Dermis blood vessel endothelial cell (primary cell): ENCODE data around the gene SGCE. TPM values are rescaled to one million over a fixed set of nuclear protein-coding genes. Genes with fewer than 3 reads are reported as not detected.

ENCODE experiments used
- DNase-seq: peaks from one replicate; pipeline ENCODE4 v3.0.0; 2010
- total RNA-seq: library from RNA; depleted of rRNA; stranded (reverse); fragments of >200 nt; gene quantifications from 2 replicates; pipeline ENCODE4 v1.2.3, GENCODE V29; 2014

SGCE gene
- total RNA-seq, 1 donor from 2014 or later, result 82.5 TPM

GRCh38 chr7:94657771-94658693 is 2.1 kb upstream of the SGCE start:
- DNase-seq, result peak; percentile 96

GRCh38 chr7:94656925-94657731 is 1.2 kb upstream of the SGCE start:
- DNase-seq, result peak; percentile 47

GRCh38 chr7:94656658-94656924 is 658 bp upstream of the SGCE start:
- no peak for DNase-seq

- peak; percentile 51 for DNase-seq
Measured at GRCh38 chr7:94655126-94655847, 646 bp downstream of the SGCE start.

- DNase-seq, result no peak
Measured at GRCh38 chr7:94654783-94655125, 1.2 kb downstream of the SGCE start.

- DNase-seq, result no peak
Measured at GRCh38 chr7:94650147-94651051, 5.5 kb downstream of the SGCE start.

GRCh38 chr7:94649450-94649849 is 6.5 kb downstream of the SGCE start:
- no peak for DNase-seq

- no peak for DNase-seq
Measured at GRCh38 chr7:94648731-94649130, 7.2 kb downstream of the SGCE start.

- DNase-seq, result no peak
Measured at GRCh38 chr7:94647295-94647694, 8.6 kb downstream of the SGCE start.

- DNase-seq, result no peak
Measured at GRCh38 chr7:94643771-94644545, 12.0 kb downstream of the SGCE start.

GRCh38 chr7:94642838-94643653 is 12.9 kb downstream of the SGCE start:
- DNase-seq, result no peak

- no peak for DNase-seq
Measured at GRCh38 chr7:94639384-94639783, 16.5 kb downstream of the SGCE start.

GRCh38 chr7:94635687-94636086 is 20.2 kb downstream of the SGCE start:
- DNase-seq, result no peak

- no peak for DNase-seq
Measured at GRCh38 chr7:94634502-94634901, 21.4 kb downstream of the SGCE start.

GRCh38 chr7:94633687-94634086 is 22.2 kb downstream of the SGCE start:
- no peak for DNase-seq

GRCh38 chr7:94633014-94633341 is 23.0 kb downstream of the SGCE start:
- DNase-seq, result no peak

GRCh38 chr7:94632338-94633013 is 23.5 kb downstream of the SGCE start:
- DNase-seq, result peak; percentile 88

GRCh38 chr7:94630855-94631254 is 25.1 kb downstream of the SGCE start:
- no peak for DNase-seq

GRCh38 chr7:94623820-94624219 is 32.1 kb downstream of the SGCE start:
- no peak for DNase-seq

- DNase-seq, result no peak
Measured at GRCh38 chr7:94621120-94621519, 34.8 kb downstream of the SGCE start.
